SU-DHL-6 (cell line): ENCODE results near the gene DTX1.

ENCODE experiments used
- H2AFZ ChIP-seq: fragments of 200-600 bp; sonication (generic); 2 replicates; pipeline ENCODE4 v1.6.1; 2014; ENCODE audit warnings: low read depth, mild to moderate bottlenecking, moderate library complexity, mixed read lengths, antibody characterized with exemption, low read length; ENCODE audit not compliant: severe bottlenecking
- H3F3A ChIP-seq: fragments of 200-600 bp; shearing (Covaris generic); 2 replicates; pipeline ENCODE4 v1.6.0; 2016; ENCODE audit warnings: antibody characterized with exemption, mild to moderate bottlenecking; ENCODE audit not compliant: insufficient read depth
- H3K27ac ChIP-seq: fragments of 200-600 bp; sonication (generic); 2 replicates; pipeline ENCODE4 v1.5.1; 2016; ENCODE audit warnings: low read depth, mild to moderate bottlenecking, low read length, moderate library complexity, mixed read lengths
- H3K27me3 ChIP-seq: fragments of 200-600 bp; sonication (generic), shearing (Covaris generic); 2 replicates; pipeline ENCODE4 v1.6.0; 2014; ENCODE audit warnings: mild to moderate bottlenecking, low read length
- H3K36me3 ChIP-seq: fragments of 200-600 bp; sonication (generic); 2 replicates; pipeline ENCODE4 v1.6.1; 2014; ENCODE audit warnings: mild to moderate bottlenecking, low read length, mixed read lengths
- H3K4me2 ChIP-seq: fragments of 300-600, 200-600 bp; shearing (Covaris generic), sonication (generic); 2 replicates; pipeline ENCODE4 v1.6.0; 2014; ENCODE audit warnings: low read length, low read depth, mild to moderate bottlenecking; ENCODE audit not compliant: poor library complexity, severe bottlenecking
- H3K4me3 ChIP-seq: fragments of 200-600 bp; sonication (generic); 2 replicates; pipeline ENCODE4 v1.5.1; 2014; ENCODE audit warnings: antibody characterized with exemption, low read length, mild to moderate bottlenecking, mixed read lengths; ENCODE audit not compliant: insufficient read depth, poor library complexity, severe bottlenecking
- H3K79me2 ChIP-seq: fragments of 200-600 bp; sonication (generic); 2 replicates; pipeline ENCODE4 v1.6.1; 2014; ENCODE audit warnings: mild to moderate bottlenecking, low read length, moderate library complexity; ENCODE audit not compliant: insufficient read depth
- H3K9ac ChIP-seq: fragments of 200-600 bp; sonication (generic); 2 replicates; pipeline ENCODE4 v1.7.0; 2014; ENCODE audit warnings: mild to moderate bottlenecking, low read length
- H3K9me2 ChIP-seq: fragments of 200-600 bp; sonication (generic); replicated peaks from 2 replicates; pipeline ENCODE4 v1.6.1; 2014; ENCODE audit warnings: low read length; ENCODE audit not compliant: insufficient read depth
- H3K9me3 ChIP-seq: fragments of 200-600 bp; sonication (generic); 2 replicates; pipeline ENCODE4 v1.6.1; 2014; ENCODE audit warnings: low read length, mixed read lengths; ENCODE audit not compliant: insufficient read depth
- H4K20me1 ChIP-seq: fragments of 200-600 bp; sonication (generic); 2 replicates; pipeline ENCODE4 v1.6.1; 2014; ENCODE audit warnings: low read depth, mild to moderate bottlenecking, antibody characterized with exemption, low read length, moderate library complexity, mixed read lengths
- CTCF ChIP-seq: fragments of 200-600 bp; sonication (generic); IDR thresholded peaks from one replicate; pipeline ENCODE4 v1.5.1; 2017; ENCODE audit warnings: antibody characterized with exemption, mild to moderate bottlenecking, low read length, moderate library complexity; ENCODE audit not compliant: insufficient read depth, poor library complexity, severe bottlenecking
- EZH2phosphoT487 ChIP-seq: fragments of 200-600 bp; sonication (generic), shearing (Covaris generic); conservative IDR thresholded peaks from 2 replicates; pipeline ENCODE4 v1.6.1; 2018; ENCODE audit warnings: mild to moderate bottlenecking, antibody characterized with exemption, low read length, moderate library complexity, mixed read lengths

Gene DTX1

GRCh38 chr12:113133666-113134065 lies 77.1 kb downstream of the DTX1 start:
- peak overlapping the region; percentile 81 for H3K4me2 ChIP-seq
- peaks cover 35% of the 10 kb centered on the region for H3F3A ChIP-seq
- H3K9me2 ChIP-seq = no peaks in the 10 kb centered on the region
- H3K79me2 ChIP-seq = peaks cover 51% of the 10 kb centered on the region
- peak overlapping the region; percentile 96 for H3K9ac ChIP-seq
- no peak overlapping the region for H2AFZ ChIP-seq
- H3K4me3 ChIP-seq = peak overlapping the region; percentile 98
- TF ChIP-seq CTCF (no peak), EZH2phosphoT487 (no peak)
- peaks cover 4% of the 10 kb centered on the region; the same call in 1 of the 2 replicates for H4K20me1 ChIP-seq
- no peaks in the 10 kb centered on the region for H3K9me3 ChIP-seq
- H3K27ac ChIP-seq = peak overlapping the region; percentile 68
- H3K27me3 ChIP-seq = no peaks in the 10 kb centered on the region
- H3K36me3 ChIP-seq = 0 out of 2 replicates have a peak, but pooled peaks cover 3% of the 10 kb centered on the region

DNA sequence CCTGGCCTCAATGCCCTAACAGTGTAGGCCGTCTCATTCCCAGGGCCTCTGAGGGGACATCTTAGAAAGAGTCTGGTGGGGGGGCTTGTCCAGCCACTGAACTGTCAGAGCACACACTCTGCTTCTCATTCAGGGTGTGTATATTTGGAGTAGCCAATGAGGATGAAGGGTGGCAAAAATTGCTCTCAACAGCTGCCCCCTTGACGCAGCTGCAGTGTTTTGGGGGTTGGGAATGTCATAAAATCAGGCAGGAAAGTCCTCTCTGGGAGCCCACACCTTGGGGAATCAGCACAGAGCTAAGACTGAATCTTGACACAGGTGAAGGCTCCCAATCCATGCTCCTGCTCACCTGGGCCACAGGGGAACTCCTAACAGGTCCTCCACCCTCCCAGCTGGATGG lies 77.5 kb downstream of the DTX1 start:
- Histone ChIP-seq H3K36me3 (0 out of 2 replicates have a peak, but pooled peaks cover under 1% of the 10 kb centered on the region), H3K4me3 (peak overlapping the region; percentile 98), H2AFZ (no peak overlapping the region), H3K9me2 (no peaks in the 10 kb centered on the region), H4K20me1 (peaks cover 1% of the 10 kb centered on the region; the same call in 1 of the 2 replicates), H3K9ac (peak overlapping the region; percentile 96), H3F3A (peaks cover 34% of the 10 kb centered on the region), H3K79me2 (peaks cover 47% of the 10 kb centered on the region), H3K27ac (peak overlapping the region; percentile 68), H3K9me3 (no peaks in the 10 kb centered on the region), H3K4me2 (peak overlapping the region; percentile 81), H3K27me3 (no peaks in the 10 kb centered on the region)
- no peak for TF ChIP-seq CTCF

DNA sequence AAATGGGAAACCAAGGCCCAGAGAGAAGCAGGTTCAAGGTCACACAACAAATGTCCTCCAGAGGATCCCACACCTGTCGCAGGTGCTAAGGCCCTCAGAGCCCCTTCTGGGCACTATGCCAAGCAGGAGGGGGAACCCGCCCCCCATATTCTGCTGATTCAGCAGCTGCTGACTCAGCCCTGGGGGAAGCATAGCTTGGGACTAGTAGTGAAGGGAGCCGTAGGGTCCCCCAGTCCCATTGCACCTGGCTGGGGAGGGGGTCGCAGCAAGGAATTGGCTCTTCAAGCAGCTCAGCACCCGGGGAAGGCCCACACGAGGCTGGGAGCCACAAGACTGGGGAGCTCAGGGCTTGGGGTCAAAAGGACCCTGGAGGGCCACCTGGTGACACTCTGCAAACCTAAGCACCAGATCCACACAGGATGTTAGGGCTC lies 78.0 kb downstream of the DTX1 start:
- Histone ChIP-seq H2AFZ (no peak overlapping the region), H3K36me3 (no peaks in the 10 kb centered on the region), H3K9me2 (no peaks in the 10 kb centered on the region), H3F3A (peaks cover 30% of the 10 kb centered on the region), H4K20me1 (no peaks in the 10 kb centered on the region), H3K4me3 (peak overlapping the region; percentile 98), H3K27ac (peak overlapping the region; percentile 68), H3K9me3 (no peaks in the 10 kb centered on the region), H3K27me3 (no peaks in the 10 kb centered on the region), H3K9ac (peak overlapping the region; percentile 96), H3K4me2 (peak overlapping the region; percentile 81), H3K79me2 (peaks cover 44% of the 10 kb centered on the region)
- TF ChIP-seq CTCF (no peak), EZH2phosphoT487 (no peak)
